Stimulated activated CD4-positive, alpha-beta T cell treated with anti-CD3 and anti-CD28 coated beads, TNF-alpha, amount 100 ng/mL, for 24 hours (primary cell): ENCODE measurements around the gene MRPS10.
"Not testable (repeated sequence)": the region's sequence is repeated elsewhere in the genome, so short reads cannot be mapped to it uniquely, and the experiment has no call there.

ENCODE experiments used
- DNase-seq, 3 experiments: peaks; one replicate each; pipeline ENCODE4 v3.0.0-alpha.2; 2020; ENCODE audit warnings: low read depth in 3 of 3

The MRPS10 gene

DNA sequence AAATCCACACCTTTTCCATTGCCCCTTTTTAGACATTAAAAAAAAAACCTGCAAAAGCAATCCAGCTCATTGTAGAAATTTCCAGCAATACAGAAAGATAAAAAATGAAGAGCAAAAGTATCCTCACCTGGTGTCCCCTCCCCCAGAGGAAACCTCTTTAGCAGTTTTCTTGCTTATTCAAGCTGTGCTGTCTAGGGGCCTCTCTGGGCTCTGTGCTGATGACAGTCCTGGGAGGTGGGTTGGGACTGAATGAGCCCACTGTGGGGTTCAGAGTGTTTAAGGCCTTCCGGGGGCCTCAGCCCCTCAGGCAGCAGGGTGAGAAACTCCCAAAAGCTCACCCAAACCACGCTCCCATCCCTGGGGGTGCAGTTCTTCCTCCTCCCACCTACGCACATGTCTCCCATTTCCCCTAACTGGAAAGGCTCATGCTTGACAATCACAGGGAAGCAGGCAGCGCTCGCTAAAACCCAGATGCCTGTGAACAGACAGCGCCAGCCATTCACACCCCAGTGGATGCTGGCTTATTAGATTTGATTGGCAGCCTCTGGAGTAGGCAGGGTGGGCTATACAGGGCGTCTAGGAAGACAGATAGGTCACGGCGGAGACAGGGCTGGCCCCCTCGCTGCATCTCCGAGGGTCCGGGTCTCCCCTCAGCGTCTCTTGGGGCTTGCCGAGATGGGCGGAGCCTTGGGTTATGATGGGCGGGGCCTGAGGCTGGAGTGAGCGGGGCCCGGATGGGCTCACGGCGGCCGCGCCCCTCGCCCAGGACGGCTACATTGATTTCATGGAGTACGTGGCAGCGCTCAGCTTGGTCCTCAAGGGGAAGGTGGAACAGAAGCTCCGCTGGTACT is 39.9 kb downstream of the MRPS10 start:
- no peak for DNase-seq

GRCh38 chr6:42176981-42177380 is 40.7 kb downstream of the MRPS10 start:
- no peak for DNase-seq

DNA sequence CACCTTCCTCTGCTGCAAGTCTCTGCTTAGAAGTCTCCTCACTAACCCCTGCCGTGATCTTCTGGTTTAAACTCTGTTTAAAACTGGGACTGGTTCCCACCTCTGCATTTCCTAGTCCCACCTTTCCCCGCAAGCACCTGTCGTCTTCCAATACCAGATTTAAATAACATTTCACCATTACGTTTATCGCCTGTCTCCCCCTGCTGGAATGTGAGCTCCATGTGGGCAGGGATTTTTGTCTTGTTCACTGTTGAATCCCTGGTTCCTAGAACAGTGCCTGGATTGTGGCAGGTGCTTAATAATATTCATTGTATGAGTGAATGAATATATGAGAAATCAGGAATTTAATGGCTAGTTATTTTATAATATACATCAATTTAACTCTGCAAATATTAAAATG is 41.8 kb downstream of the MRPS10 start:
- DNase-seq, result no peak

GRCh38 chr6:42173101-42173500 is 44.6 kb downstream of the MRPS10 start, which contains the start of gene GUCA1A:
GUCA1A (plus strand) TSS chr6:42173364; CDS start chr6:42173614, 250 bp downstream.
- no peak for DNase-seq

GRCh38 chr6:42171813-42172581 is 45.7 kb downstream of the MRPS10 start:
- DNase-seq, result no peak

- not testable (repeated sequence) for DNase-seq
These were observed 47.9 kb downstream of the MRPS10 start for GRCh38 chr6:42169780-42170179.

DNA sequence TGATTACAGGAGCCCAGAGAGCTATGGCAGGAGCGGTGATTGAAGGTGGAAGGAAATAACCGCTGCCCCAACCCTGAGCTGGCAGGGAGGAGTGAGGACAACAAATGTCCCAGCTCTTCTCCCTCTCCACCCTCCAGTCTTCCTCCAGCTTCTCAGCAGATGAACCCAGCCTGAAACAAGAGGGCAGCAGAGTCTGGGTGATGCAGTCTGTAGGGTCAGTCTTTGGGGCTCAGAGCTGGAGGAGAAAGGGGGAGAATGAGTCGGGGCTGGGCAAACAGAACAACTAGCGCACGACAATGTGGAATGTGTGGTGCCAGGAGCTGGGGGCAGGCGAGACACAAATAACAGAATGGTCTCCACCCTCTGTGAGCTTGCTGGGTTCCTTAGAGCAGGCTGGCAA is 49.0 kb downstream of the MRPS10 start:
- no peak for DNase-seq

DNA sequence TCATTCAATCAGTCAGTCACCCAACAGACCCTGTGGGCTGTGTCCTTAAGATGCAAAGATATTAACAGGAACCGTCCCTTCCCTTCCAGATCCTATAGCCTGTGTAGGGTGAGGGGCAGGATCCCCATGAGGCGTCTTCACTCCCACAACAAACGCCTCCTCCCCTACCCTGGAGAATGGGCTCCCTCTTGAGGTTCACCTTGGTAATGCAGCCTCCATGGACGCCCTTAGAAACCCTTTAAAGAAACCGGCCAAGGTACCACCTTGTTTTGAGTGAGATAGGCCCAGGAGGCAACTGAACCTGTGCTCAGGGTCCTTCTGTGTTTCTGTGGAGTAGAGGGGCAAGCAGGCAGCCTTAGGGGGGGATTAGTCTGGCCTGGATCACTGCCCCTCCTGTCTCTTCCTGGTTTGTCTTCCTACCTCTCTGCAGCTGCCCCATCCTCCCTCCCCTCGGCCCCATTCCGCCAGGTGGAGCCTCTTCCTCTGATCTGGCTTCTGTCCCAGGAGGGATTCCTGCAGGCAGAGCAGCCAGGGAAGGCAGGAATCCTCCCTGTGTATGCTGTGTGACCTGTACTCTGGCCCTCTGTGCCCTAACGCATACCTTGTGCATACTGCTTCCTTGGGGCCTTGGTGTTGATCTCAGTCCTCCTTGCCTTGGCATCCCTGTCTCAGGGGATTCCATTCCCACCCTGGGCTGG is 51.1 kb downstream of the MRPS10 start:
- peak; percentile 55 to 75 (median 66) for DNase-seq

DNA sequence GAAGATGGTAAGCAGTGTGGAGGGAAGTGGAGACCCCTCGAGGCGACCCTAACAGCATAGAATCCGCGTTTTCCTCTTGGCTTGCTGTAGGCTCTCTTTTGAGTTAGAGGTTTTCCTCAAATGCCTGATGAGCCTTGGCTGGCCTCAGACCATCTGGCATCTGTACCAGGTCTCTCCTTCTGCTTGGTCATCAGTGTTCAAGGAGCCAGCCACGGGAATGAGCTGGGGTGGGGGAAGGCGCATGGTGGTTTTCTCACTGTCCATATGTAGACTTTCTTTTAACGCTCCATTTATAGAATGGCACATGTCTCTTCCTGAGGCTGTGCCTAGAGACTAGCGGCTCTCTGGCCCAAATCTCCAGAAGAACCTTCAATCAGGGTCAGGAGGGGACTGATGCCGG is 52.6 kb downstream of the MRPS10 start:
- DNase-seq, result no peak

DNA sequence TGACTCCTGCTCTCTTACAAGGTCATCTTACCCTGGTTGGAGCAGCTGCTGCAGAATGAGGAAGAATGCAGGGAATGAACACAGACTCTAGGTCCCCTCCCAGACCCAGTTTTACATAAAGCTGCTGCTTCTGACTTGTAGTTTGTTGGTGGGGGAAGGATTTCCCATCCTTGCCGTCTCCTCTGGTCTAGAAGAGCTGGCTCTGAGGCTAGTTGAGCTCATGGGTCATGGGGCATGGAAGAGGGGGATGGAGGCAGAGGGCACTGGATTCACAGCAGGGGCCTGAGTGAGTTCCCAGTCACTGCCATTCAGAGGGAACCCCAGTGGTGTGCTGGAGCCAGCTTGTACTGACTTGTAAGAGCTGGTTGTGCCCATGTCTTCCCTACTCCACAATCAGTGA is 53.7 kb downstream of the MRPS10 start:
- no peak for DNase-seq

DNA sequence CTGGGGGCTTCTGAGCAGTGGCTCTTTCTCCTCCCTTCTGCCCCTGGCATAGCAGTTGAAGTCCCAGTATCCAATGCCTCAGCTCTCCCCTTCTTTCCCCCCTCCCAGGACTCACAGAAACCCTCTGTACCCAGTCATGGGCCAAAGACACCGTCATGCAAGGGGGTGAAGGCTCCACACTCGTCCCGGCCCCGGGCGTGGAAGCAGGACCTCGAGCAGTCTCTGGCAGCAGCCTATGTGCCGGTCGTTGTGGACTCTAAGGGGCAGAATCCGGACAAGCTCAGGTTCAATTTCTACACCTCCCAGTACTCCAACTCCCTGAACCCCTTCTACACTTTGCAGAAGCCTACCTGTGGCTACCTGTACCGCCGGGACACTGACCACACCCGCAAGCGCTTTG is 54.8 kb downstream of the MRPS10 start:
- no peak for DNase-seq

DNA sequence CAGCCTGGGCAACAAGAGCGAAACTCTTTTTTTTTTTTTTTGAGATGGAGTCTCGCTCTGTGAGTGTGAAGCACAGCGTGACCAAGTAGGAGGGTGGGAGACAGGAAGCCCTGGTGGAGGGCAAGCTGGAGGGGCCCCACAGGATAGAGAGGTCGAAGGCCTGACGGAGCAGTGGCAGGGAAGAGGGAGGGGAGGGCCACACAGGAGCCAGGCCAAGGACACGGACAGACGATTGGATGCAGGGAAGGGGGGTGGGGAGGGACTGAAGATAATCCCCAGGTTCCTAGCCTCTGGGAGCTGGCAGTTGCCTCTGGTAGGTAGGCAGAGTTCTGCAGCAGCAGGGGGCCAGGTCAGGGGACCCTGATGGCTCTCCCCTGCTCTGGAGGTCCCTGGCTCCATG is 55.3 kb downstream of the MRPS10 start:
- DNase-seq, result no peak

DNA sequence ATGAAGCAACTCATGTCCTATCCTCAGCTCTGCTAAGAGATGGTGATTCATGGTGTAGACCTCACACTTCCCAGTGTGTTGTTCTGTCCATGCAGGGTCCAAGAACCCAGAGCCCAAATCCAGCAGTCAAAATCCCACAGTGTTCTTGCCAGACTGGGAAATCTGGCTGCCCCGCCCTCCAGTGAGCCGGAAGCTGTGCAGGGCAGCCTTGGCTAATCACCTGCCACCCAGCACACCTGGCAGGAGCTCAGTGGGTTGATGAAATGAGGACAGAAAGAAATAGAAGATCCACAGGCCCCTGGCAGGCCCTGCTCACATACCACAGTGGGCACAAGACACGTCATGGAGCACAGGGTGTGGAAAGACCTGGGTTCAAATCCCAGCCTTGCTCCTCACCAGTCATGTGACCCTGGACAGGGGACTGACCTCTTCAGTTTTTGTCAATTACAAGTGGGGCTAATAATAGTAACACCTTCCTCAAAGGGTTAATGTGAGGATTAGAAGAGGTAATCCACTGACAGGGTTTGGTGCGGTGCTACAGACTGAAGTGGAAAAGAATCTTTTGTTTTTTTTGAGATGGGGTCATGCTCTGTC is 58.1 kb downstream of the MRPS10 start:
- DNase-seq, result no peak

DNA sequence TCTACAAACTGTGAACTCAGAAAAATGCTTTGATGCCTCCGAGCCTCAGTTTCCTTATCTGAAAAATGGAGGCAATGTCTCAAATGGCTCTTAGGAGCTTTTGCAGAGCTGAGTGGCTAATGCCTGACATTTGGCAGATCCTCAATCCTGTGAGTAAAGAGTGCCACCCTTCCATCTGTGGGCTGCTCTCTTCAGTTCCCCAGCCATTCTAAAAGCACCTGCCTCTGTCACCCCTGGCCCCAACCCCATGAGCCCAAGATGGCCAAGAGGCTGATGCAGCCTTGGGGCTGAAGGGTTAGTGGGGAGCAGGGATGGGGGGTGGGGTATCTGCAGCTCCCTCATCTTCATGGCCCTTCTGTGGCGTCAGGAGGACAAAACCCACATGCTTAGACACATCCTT is 59.0 kb downstream of the MRPS10 start:
- DNase-seq, result no peak

DNA sequence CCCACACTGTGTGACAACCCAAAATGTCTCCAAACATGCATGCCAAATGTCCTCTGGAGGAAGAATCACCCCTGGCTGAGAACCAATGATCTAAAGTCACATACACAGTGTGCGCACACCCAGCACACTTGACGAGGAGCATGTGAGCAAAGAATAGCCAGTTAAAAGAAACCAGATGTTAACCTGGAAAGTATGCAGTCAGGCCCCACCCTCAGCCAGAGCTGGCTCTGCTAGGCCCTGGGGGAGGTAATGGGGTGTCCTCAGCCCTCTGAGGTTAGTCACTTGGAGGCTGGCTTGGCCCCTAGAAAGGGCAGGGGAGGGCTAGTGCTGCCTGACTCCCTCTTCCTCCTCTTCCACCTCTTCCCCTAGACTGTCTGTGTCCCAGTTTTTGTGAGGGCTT is 59.6 kb downstream of the MRPS10 start:
- DNase-seq, result no peak
